Endodermal cell (in vitro differentiated cells): ENCODE data around the gene EIPR1. TPM values are rescaled to one million over a fixed set of nuclear protein-coding genes. Genes with fewer than 3 reads are reported as not detected.

Experiments
- DNase-seq: peaks from one replicate; pipeline ENCODE4 v3.0.0-alpha.2; 2017
- H3K27ac ChIP-seq: 2 replicates; pipeline ENCODE4 v1.5.1; 2013; ENCODE audit warnings: mild to moderate bottlenecking, low read depth, low read length, moderate library complexity
- H3K27me3 ChIP-seq: 2 replicates; pipeline ENCODE4 v1.6.1; 2013; ENCODE audit warnings: mild to moderate bottlenecking, low read length, moderate library complexity; ENCODE audit not compliant: insufficient read depth, control insufficient read depth, poor library complexity, severe bottlenecking
- H3K36me3 ChIP-seq: 2 replicates; pipeline ENCODE4 v1.7.0; 2013; ENCODE audit warnings: mild to moderate bottlenecking, low read length, moderate library complexity; ENCODE audit not compliant: control insufficient read depth, insufficient read depth
- H3K4me1 ChIP-seq: one replicate; pipeline ENCODE4 v1.7.0; 2013; ENCODE audit warnings: low read length; ENCODE audit not compliant: control insufficient read depth, insufficient read depth
- H3K4me3 ChIP-seq: 2 replicates; pipeline ENCODE4 v1.5.1; 2013; ENCODE audit warnings: mild to moderate bottlenecking, low read length, moderate library complexity
- H3K9ac ChIP-seq: 2 replicates; pipeline ENCODE4 v1.6.1; 2013; ENCODE audit warnings: mild to moderate bottlenecking, low read length, moderate library complexity; ENCODE audit not compliant: poor library complexity, severe bottlenecking; ENCODE audit errors: extremely low read depth
- H3K9me3 ChIP-seq: 2 replicates; pipeline ENCODE4 v1.6.1; 2013; ENCODE audit warnings: mild to moderate bottlenecking, low read length, moderate library complexity; ENCODE audit not compliant: control insufficient read depth
- H3K27ac Mint-ChIP-seq: 2 replicates; pipeline ENCODE4 v1.8.0; 2020; ENCODE audit warnings: mixed read lengths
- H3K27me3 Mint-ChIP-seq: 2 replicates; pipeline ENCODE4 v1.8.0; 2021; ENCODE audit warnings: mild to moderate bottlenecking, mixed read lengths; ENCODE audit not compliant: insufficient read depth
- H3K36me3 Mint-ChIP-seq: 2 replicates; pipeline ENCODE4 v1.8.0; 2020; ENCODE audit warnings: low read depth, mixed read lengths
- H3K4me1 Mint-ChIP-seq: 2 replicates; pipeline ENCODE4 v1.8.0; 2020; ENCODE audit warnings: mixed read lengths
- H3K4me3 Mint-ChIP-seq: 2 replicates; pipeline ENCODE4 v1.8.0; 2020; ENCODE audit warnings: mild to moderate bottlenecking, moderate library complexity, mixed read lengths
- H3K9me3 Mint-ChIP-seq: 2 replicates; pipeline ENCODE4 v1.8.0; 2020; ENCODE audit warnings: mild to moderate bottlenecking, mixed read lengths
- WGBS, 2 experiments: methylation state at CpG; one replicate each; pipeline versions ENCODE4 v1.1.5 to v1.1.7; 2013; ENCODE audit warnings: missing lambda C conversion rate in 2 of 2, mixed read lengths in 1 of 2; ENCODE audit not compliant: insufficient coverage in 1 of 2, insufficient read length in 1 of 2; 5-methylcytosine and 5-hydroxymethylcytosine counted together
- total RNA-seq, 2 donors: library from RNA; stranded (reverse); fragmentation: NEBNext Ultra II Directional in 1 of 2; extraction: Animal tissue kit (Norgen Biotek cat#: 25700) in 1 of 2; gene quantifications; 2 replicates in 1 of 2; 3 replicates in 1 of 2; pipeline ENCODE4 v1.2.1, GENCODE V29; 2021
- TF ChIP-seq, protein P1 (sequence below): fragments of 200-600 bp; sonication (generic); conservative IDR thresholded peaks from 2 replicates; pipeline ENCODE4 v1.5.0; 2021; ENCODE audit warnings: antibody characterized with exemption, mild to moderate bottlenecking

EIPR1 gene
- total RNA-seq, 2 donors from 2014 or later: 30.1 to 36.8 TPM

DNA sequence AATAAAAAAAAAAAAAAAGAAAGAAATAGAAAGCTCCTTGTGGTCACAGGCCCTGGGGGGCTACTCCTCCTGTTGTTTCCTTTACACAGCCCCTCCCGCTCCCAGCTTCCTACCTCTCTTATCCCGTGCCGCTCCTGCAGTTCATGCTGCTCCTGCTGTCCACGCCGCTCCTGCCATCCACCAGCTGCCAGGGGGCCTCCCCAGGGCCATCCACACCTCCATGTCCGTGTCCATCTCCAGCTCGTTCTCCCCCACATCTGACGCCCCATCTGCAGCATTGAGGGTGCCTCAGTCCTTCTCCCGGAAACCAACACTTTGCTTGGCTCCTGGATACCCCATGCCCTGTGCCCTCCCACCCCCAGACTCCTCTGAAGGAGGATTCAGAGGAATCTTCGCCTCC lies 191.7 kb downstream of the EIPR1 start:
- peaks cover 27% of the 10 kb centered on the region for H3K36me3 Mint-ChIP-seq
- H3K9me3 Mint-ChIP-seq: no peaks in the 10 kb centered on the region
- H3K27ac Mint-ChIP-seq: no peak overlapping the region
- Histone ChIP-seq H3K36me3 (no peaks in the 10 kb centered on the region), H3K9ac (no peak overlapping the region), H3K9me3 (no peaks in the 10 kb centered on the region), H3K4me1 (no peaks in the 10 kb centered on the region), H3K4me3 (no peak overlapping the region), H3K27me3 (no peaks in the 10 kb centered on the region), H3K27ac (no peak overlapping the region)
- WGBS, 2 experiments: 94% methylated on average over 7 to 10 of the region's 10 CpGs
- H3K4me1 Mint-ChIP-seq: no peaks in the 10 kb centered on the region
- TF ChIP-seq, protein P1, sequence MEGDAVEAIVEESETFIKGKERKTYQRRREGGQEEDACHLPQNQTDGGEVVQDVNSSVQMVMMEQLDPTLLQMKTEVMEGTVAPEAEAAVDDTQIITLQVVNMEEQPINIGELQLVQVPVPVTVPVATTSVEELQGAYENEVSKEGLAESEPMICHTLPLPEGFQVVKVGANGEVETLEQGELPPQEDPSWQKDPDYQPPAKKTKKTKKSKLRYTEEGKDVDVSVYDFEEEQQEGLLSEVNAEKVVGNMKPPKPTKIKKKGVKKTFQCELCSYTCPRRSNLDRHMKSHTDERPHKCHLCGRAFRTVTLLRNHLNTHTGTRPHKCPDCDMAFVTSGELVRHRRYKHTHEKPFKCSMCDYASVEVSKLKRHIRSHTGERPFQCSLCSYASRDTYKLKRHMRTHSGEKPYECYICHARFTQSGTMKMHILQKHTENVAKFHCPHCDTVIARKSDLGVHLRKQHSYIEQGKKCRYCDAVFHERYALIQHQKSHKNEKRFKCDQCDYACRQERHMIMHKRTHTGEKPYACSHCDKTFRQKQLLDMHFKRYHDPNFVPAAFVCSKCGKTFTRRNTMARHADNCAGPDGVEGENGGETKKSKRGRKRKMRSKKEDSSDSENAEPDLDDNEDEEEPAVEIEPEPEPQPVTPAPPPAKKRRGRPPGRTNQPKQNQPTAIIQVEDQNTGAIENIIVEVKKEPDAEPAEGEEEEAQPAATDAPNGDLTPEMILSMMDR: no peak
- H3K27me3 Mint-ChIP-seq: no peaks in the 10 kb centered on the region
- DNase-seq: no peak
- H3K4me3 Mint-ChIP-seq: no peak overlapping the region

- no peak overlapping the region for H3K4me3 ChIP-seq
- no peak overlapping the region for H3K27ac Mint-ChIP-seq
- H3K9me3 Mint-ChIP-seq: no peaks in the 10 kb centered on the region
- no peak for DNase-seq
- no peaks in the 10 kb centered on the region for H3K36me3 ChIP-seq
- H3K27me3 Mint-ChIP-seq: no peaks in the 10 kb centered on the region
- H3K9ac ChIP-seq: no peak overlapping the region
- H3K27ac ChIP-seq: no peak overlapping the region
- no peaks in the 10 kb centered on the region for H3K4me1 Mint-ChIP-seq
- H3K9me3 ChIP-seq: no peaks in the 10 kb centered on the region
- no peaks in the 10 kb centered on the region for H3K4me1 ChIP-seq
- peaks cover 27% of the 10 kb centered on the region for H3K36me3 Mint-ChIP-seq
- WGBS, 2 experiments: 90 to 95% methylated on average over 15 of the region's 15 CpGs
- H3K27me3 ChIP-seq: no peaks in the 10 kb centered on the region
- H3K4me3 Mint-ChIP-seq: no peak overlapping the region
- TF ChIP-seq, protein P1: no peak
These were observed 192.4 kb downstream of the EIPR1 start for GRCh38 chr2:3185256-3185655.

DNA sequence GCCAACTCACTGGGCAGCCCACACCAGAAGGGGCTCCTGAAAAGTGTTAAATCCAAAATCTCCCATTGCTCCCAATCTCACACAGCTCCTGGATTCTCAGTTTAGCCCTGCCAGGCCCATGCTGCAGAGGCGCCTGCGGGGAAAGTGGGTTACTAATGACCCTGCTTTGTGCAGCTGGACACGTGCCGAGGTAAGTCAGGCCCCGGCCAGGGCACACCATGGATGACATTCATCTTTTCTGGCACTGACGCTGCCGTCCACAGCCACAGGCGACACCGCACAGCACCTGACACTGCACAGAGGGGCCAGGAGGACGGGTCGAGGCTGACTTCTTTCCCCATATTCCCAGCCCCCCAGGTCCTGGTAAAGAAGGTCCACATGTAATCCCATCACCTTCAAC lies 193.5 kb downstream of the EIPR1 start:
- no peak overlapping the region for H3K27ac ChIP-seq
- no peak overlapping the region for H3K27ac Mint-ChIP-seq
- H3K4me3 ChIP-seq: no peak overlapping the region
- H3K36me3 ChIP-seq: no peaks in the 10 kb centered on the region
- peaks cover 25% of the 10 kb centered on the region for H3K36me3 Mint-ChIP-seq
- TF ChIP-seq, protein P1: no peak
- 97 to 98% methylated on average over 9 to 11 of the region's 11 CpGs for WGBS, 2 experiments
- DNase-seq: no peak
- H3K27me3 ChIP-seq: no peaks in the 10 kb centered on the region
- H3K4me3 Mint-ChIP-seq: no peak overlapping the region
- H3K4me1 Mint-ChIP-seq: no peaks in the 10 kb centered on the region
- H3K9ac ChIP-seq: no peak overlapping the region
- no peaks in the 10 kb centered on the region for H3K9me3 Mint-ChIP-seq
- H3K9me3 ChIP-seq: no peaks in the 10 kb centered on the region
- no peaks in the 10 kb centered on the region for H3K27me3 Mint-ChIP-seq
- no peaks in the 10 kb centered on the region for H3K4me1 ChIP-seq
